Measurements from ENCODE around the gene PAX8. TPM values are rescaled to one million over a fixed set of nuclear protein-coding genes. Genes with fewer than 3 reads are reported as not detected.

PAX8 gene
- total and polyA plus RNA-seq, 10 of the 15 experiments (the other 5 are each of a cell fraction or from before 2014, with no cell fraction given), result 0.16 to 2.5 (median 0.97) TPM

DNA sequence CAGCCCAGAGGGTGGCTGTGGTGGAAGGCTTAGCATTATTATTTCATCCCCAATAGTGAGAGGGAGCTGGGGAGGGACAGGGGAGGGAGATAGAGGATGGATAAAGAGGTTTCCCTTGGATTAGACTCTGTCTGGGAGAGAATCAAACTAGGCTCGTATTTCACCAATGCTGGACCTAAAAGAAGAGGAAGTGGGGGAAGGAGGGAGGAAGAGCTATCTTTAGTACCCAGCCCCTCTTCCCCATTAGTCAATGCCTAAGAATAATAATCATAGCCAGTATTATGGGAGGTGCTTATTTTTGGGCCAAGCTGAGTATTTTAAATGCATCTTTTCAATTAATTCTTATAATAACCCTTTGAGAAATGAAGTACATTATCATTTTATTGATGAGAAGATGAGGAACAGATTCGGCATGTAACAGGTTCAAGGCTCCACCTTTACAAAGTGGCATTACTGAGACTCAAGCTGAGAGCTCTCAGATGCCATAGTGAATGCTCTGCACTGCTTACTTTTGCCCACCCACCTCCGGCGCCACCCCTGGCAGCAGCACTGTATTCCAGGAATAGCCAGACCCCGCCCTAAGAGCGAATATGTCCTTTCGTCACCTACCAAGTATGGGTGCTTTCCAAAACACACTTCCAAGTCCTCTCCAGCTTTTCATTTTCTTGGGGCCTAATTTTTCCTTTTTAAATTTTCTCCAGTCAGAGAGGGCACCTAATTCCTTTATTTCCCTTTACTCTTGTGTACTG, 21.0 kb downstream of the PAX8 start:
- no TSS peak for BruUV-seq (replicated peaks)
- Histone ChIP-seq H3K79me2 (ENCODE audit: control insufficient read depth, insufficient read depth, low read length) (no peaks in the 10 kb centered on the region), H3K4me2 (ENCODE audit: control insufficient read depth, insufficient read depth) (no peak overlapping the region), H2AFZ (ENCODE audit: control insufficient read depth, low read depth, low read length) (no peak overlapping the region), H4K20me1 (ENCODE audit: control insufficient read depth, insufficient read depth) (no peaks in the 10 kb centered on the region; the same call in 1 of the 2 replicates), H3K9me3 (replicated peaks; ENCODE audit: control insufficient read depth, insufficient read depth, low read length) (no peaks in the 10 kb centered on the region), H3K4me3 (no peak overlapping the region), H3K36me3 (ENCODE audit: control insufficient read depth in 2 of 2, insufficient read depth in 2 of 2, low read length in 1 of 2) (0 out of 4 replicates have a peak, but pooled peaks cover 0 to 2% of the 10 kb centered on the region in 2 experiments), H3K27ac (ENCODE audit: control insufficient read depth, insufficient read depth) (no peak overlapping the region), H3K9ac (ENCODE audit: control insufficient read depth, insufficient read depth, low read length) (no peak overlapping the region), H3K27me3 (replicated peaks in 1 of 2; ENCODE audit: control insufficient read depth in 2 of 2, insufficient read depth in 2 of 2, low read length in 1 of 2) (no peaks in the 10 kb centered on the region), H3K4me1 (ENCODE audit: control insufficient read depth, insufficient read depth, low read length) (no peaks in the 10 kb centered on the region)
- RAD21 ChIA-PET (ENCODE audit: unreplicated experiment), result no interaction called here
- TF ChIP-seq CTCF (IDR thresholded peaks at IDR 0.05 in 2 of 3, conservative IDR thresholded peaks at IDR 0.05 in 1 of 3; ENCODE audit: control insufficient read depth in 2 of 3, extremely low read depth in 1 of 3, insufficient read depth in 1 of 3, low read depth in 3 of 3, low read length in 3 of 3) (no peak), SPI1 (IDR thresholded peaks at IDR 0.05; ENCODE audit: borderline replicate concordance, insufficient read depth, low read depth, low read length) (0 out of 2 replicates have a peak, but pooled peaks have one; percentile 16)
- TF ChIP-seq, protein P1, sequence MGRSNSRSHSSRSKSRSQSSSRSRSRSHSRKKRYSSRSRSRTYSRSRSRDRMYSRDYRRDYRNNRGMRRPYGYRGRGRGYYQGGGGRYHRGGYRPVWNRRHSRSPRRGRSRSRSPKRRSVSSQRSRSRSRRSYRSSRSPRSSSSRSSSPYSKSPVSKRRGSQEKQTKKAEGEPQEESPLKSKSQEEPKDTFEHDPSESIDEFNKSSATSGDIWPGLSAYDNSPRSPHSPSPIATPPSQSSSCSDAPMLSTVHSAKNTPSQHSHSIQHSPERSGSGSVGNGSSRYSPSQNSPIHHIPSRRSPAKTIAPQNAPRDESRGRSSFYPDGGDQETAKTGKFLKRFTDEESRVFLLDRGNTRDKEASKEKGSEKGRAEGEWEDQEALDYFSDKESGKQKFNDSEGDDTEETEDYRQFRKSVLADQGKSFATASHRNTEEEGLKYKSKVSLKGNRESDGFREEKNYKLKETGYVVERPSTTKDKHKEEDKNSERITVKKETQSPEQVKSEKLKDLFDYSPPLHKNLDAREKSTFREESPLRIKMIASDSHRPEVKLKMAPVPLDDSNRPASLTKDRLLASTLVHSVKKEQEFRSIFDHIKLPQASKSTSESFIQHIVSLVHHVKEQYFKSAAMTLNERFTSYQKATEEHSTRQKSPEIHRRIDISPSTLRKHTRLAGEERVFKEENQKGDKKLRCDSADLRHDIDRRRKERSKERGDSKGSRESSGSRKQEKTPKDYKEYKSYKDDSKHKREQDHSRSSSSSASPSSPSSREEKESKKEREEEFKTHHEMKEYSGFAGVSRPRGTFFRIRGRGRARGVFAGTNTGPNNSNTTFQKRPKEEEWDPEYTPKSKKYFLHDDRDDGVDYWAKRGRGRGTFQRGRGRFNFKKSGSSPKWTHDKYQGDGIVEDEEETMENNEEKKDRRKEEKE (IDR thresholded peaks at IDR 0.05), result no peak
- 47% methylated on average over 7 of the region's 7 CpGs for WGBS (ENCODE audit: insufficient coverage, insufficient replicate concordance, low lambda C conversion rate, missing lambda C conversion rate)
- SMC1A ChIA-PET (ENCODE audit: uncharacterized antibody, unreplicated experiment), result interaction anchor here (0.8 kb wide), 1 partner anchor 133 kb away, joined by 3 read pairs; no protein-coding TSS in a partner anchor
- DNase-seq (ENCODE audit: low read depth, low spot score) (no peak), ATAC-seq (no peak), FAIRE-seq (no peak)
- POLR2A ChIA-PET, result no interaction called here
- intact Hi-C loops (cut with micrococcal nuclease; ENCODE audit: unreplicated experiment), result no loop called here
- CTCF ChIA-PET, result interaction anchor here (0.7 to 3.2 kb wide), 6 partner anchors 9 to 207 kb away, joined by 3 to 14 read pairs (median 8); no protein-coding TSS in a partner anchor
- in situ Hi-C loops (cut with MboI), result no loop called here

All from GM12878 (cell line).